GM12872 (cell line): ENCODE data around the gene DHPS.

Experiments
- TF ChIP-seq, protein P1 (sequence below): IDR thresholded peaks from 3 replicates; pipeline ENCODE4 v1.5.1; 2011; ENCODE audit warnings: low read depth, mild to moderate bottlenecking, low read length, moderate library complexity; ENCODE audit not compliant: insufficient read depth

Gene DHPS

DNA sequence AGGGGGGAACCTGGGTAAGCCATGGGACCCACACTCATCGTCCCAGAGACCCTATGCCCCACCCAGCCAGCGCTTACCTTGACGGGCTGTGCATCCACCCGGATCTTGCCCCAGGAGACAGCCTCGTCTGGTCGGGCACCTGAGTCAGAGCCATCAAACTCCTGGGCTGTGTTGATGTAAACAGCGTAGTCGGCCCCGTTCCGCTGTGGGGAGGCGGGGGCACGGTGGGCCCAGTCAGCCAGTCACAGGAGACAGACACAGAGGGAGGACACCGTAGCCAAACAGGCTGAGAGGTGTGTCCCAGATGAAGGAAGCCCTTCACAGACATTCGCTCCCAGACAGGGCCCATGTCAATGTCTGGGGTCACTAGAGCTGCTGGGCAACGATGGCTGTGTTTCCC is 5.7 kb downstream of the DHPS start:
- TF ChIP-seq, protein P1, sequence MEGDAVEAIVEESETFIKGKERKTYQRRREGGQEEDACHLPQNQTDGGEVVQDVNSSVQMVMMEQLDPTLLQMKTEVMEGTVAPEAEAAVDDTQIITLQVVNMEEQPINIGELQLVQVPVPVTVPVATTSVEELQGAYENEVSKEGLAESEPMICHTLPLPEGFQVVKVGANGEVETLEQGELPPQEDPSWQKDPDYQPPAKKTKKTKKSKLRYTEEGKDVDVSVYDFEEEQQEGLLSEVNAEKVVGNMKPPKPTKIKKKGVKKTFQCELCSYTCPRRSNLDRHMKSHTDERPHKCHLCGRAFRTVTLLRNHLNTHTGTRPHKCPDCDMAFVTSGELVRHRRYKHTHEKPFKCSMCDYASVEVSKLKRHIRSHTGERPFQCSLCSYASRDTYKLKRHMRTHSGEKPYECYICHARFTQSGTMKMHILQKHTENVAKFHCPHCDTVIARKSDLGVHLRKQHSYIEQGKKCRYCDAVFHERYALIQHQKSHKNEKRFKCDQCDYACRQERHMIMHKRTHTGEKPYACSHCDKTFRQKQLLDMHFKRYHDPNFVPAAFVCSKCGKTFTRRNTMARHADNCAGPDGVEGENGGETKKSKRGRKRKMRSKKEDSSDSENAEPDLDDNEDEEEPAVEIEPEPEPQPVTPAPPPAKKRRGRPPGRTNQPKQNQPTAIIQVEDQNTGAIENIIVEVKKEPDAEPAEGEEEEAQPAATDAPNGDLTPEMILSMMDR, result no peak

DNA sequence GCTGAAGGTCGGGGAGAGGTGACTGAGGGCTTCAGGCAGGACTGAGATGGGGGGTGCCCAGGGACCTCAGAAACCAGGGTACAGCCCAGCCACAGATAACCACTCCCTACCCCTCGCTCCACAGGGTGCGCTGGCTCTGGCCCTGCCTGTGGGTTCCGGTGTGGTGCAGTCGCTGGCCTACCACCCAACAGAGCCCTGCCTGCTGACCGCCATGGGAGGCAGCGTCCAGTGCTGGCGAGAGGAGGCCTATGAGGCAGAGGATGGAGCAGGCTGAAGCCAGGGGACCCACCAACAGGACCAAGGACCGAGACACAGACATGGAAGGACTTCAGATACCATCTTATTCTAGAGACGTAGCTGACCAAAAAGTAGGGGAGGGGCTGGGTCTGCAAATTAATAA is 6.3 kb downstream of the DHPS start:
- TF ChIP-seq, protein P1, result no peak

DNA sequence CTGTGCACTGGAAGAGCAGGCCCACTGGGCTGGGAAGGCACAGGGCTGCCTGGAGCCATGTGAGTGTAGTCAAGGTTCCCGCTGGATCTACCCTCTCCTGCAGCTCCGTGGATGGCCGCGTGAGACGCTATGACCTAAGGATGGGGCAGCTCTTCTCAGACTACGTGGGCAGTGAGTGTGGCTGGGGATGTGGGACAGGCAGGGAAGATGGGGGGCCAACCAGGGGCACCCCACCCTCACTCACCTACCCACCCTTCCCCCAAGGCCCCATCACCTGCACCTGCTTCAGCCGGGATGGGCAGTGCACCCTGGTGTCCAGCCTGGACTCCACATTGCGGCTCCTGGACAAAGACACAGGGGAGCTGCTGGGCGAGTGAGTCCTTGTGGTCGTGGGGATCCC is 8.9 kb downstream of the DHPS start:
- TF ChIP-seq, protein P1, result no peak

DNA sequence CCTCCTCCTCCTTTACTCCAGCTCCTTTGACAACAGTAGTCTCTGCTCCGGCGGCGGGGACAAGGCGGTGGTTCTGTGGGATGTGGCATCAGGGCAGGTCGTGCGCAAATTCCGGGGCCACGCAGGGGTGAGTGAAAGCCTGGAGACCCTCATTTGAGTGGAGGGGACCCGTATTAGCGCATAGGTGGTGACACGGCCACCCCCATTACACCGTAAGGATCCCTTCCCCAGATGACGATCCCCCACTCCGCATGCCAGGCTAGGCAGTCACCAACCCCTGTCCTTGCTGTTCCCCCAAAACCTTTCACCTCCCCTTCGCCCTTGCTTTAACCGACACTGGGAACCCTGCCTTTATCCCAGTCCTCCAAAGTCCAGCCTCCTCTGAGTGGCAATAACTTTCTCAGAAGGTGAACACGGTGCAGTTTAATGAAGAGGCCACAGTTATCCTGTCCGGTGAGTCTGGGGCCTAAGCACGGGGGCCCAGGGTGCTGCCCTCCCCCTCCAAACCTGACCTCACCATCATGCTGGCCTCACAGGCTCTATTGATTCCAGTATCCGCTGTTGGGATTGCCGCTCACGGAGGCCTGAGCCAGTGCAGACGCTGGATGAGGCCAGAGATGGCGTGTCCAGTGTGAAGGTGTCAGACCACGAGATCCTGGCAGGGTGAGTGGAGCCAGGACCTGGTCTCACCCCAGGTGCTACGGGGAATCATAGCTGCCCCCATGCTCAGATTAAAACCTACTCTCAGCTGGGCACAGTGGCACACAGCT is 11.3 kb downstream of the DHPS start:
- TF ChIP-seq, protein P1, result no peak

DNA sequence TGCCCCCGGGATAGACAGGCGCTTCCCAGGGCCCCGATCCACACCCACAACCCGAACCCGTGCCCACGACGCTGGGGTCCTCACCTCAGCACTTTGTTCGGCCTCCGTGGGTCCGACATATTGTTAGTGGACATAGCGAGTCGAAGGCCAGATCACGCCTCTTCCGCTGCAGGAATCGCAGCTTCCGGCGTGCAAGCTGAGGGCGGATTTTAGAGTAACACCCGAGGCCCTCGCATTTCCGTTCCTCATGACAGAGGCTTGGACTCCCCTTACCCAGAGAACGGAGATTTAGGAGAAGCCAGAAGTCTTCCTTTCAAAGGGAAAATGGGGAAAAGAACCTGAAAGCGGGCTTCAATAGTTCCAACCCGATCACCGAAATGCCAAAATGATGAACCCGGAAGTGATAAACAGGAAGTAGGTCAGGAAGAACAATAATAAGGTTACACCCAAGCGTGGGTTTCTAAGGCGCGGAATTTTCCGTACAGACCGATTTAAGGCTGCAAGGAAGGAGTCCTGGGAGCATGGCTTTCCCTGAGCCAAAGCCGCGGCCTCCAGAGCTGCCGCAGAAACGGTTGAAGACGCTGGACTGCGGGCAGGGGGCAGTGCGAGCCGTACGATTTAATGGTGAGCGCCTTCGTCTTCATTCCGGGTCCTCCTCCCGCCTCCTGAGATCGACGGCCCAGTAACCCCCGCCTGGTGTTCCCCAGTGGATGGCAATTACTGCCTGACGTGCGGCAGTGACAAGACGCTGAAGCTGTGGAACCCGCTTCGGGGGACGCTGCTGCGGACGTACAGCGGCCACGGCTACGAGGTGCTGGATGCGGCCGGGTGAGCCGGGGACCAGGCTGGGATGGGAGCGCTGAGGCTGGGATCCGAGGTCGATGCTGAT is 12.2 kb downstream of the DHPS start:
- TF ChIP-seq, protein P1, result no peak

DNA sequence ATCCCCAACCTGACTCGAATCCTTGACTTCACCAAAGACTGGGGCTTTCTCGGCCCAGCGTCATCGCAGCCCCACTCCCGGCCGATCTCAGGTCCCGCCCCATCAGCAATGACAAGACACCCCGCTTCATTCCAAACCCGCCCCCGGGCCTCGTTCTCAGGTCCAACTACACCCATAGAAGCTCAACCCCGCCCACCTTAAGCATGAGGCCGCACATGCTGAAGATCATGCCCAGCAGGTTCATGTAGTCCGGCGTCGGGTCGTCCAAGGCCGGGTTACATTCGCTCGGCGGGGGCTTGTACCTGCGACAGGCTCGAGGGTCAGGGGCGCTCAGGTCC is 12.8 kb downstream of the DHPS start:
- TF ChIP-seq, protein P1, result no peak

DNA sequence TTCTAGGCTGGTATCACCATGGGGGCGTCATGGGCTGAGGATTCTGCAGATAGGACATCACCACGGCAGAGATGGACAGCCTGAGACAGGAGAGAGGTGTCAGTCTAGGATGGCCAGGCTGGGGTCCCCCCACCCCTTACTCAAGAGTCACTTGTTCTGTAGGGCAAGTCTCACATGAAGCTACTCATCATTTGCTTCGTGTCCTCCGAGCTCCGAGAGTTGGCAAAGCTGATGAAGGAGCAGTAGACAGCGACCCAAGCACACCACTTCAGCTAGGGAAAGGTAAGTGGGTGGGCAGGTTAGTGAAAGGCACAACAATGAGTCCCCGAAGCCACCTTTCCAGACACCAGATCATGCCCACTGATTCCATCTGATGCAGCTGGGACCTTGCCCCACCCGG is 13.3 kb downstream of the DHPS start:
- TF ChIP-seq, protein P1, result no peak
